M059J (cell line): Measurements from ENCODE around the gene MIEN1. TPM values are rescaled to one million over a fixed set of nuclear protein-coding genes. Genes with fewer than 3 reads are reported as not detected.
"Not testable (repeated sequence)": the region's sequence is repeated elsewhere in the genome, so short reads cannot be mapped to it uniquely, and the experiment has no call there.

Source experiments
- DNase-seq: peaks from one replicate; pipeline ENCODE4 v3.0.0-alpha.2; 2012; ENCODE audit warnings: low read depth
- total RNA-seq: library from RNA; depleted of rRNA; stranded (reverse); fragments of >200 nt; shearing (Covaris generic); gene quantifications from 2 replicates; pipeline ENCODE4 v1.2.3, GENCODE V29; 2014

MIEN1 gene
- total RNA-seq, 1 experiment from 2014 or later = 89.4 TPM

GRCh38 chr17:39716073-39716818 lies 14.1 kb downstream of the MIEN1 start:
- DNase-seq = no peak

- DNase-seq = no peak
These were observed 14.8 kb downstream of the MIEN1 start for GRCh38 chr17:39715375-39716072.

DNA sequence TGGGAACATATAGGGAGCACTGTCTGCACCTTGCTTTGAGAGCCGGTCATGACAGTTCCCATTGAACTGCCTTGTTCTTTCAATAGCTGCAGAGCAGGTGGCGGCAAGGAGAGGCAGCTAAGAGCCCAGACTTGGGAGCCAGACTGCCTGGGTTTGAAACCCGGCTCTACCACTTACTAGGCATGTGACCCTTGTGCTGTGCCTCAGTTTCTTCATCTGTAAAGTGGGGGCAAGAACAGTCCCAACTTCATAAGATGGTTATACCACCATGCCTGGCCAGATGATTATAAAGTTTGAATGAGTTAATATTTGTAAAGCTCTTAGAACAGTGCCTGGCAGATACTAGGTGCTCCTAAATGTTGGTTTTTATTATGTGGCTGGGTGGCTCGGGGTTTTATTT lies 16.1 kb downstream of the MIEN1 start:
- no peak for DNase-seq

GRCh38 chr17:39711851-39712250 lies 18.5 kb downstream of the MIEN1 start:
- no peak for DNase-seq

GRCh38 chr17:39711071-39711470 lies 19.3 kb downstream of the MIEN1 start:
- DNase-seq = not testable (repeated sequence)

DNA sequence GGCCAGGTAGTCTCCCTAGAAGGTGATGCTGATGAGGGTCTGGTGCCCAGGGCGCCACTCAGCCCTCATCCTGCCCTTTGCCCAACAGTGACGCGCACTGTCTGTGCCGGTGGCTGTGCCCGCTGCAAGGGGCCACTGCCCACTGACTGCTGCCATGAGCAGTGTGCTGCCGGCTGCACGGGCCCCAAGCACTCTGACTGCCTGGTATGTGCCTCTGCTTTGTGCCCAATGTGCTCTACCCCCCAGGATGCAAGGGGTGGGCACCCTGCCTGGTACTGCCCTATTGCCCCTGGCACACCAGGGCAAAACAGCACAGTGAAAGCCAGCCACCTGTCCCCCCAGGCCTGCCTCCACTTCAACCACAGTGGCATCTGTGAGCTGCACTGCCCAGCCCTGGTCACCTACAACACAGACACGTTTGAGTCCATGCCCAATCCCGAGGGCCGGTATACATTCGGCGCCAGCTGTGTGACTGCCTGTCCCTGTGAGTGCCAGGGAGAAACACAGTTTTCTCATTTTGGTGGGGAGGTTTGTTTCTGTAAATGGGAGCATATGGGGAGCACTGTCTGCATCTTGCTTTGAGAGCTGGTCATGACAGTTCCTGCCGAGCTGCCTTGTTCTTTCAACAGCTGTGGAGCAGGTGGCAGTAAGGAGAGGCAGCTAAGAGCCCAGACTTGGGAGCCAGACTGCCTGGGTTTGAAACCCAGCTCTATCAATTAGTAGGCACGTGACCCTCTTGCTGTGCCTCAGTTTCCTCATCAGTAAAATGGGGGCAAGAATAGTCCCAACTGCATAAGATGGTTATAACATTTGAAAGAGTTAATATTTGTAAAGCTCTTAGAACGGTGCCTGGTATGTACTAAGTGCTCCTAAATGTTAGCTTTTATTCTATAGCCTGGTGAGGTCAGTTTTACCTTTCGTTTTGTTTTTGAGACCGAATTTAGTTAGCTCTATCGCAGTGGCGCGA lies 20.1 kb downstream of the MIEN1 start:
- DNase-seq = no peak

GRCh38 chr17:39709319-39709997 lies 20.9 kb downstream of the MIEN1 start:
- no peak for DNase-seq

DNA sequence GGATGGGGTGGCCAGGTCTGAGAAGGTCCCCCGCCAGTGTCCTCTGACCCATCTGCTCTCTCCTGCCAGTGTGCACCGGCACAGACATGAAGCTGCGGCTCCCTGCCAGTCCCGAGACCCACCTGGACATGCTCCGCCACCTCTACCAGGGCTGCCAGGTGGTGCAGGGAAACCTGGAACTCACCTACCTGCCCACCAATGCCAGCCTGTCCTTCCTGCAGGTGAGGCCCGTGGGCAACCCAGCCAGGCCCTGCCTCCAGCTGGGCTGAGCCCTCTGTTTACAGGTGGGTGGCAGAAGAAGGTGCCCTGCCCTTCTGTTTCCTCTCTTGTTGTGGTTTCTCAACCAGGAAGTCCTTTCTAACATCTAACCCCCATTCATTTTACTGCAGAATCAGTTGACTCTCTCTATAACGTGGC lies 23.4 kb downstream of the MIEN1 start:
- DNase-seq = no peak

DNA sequence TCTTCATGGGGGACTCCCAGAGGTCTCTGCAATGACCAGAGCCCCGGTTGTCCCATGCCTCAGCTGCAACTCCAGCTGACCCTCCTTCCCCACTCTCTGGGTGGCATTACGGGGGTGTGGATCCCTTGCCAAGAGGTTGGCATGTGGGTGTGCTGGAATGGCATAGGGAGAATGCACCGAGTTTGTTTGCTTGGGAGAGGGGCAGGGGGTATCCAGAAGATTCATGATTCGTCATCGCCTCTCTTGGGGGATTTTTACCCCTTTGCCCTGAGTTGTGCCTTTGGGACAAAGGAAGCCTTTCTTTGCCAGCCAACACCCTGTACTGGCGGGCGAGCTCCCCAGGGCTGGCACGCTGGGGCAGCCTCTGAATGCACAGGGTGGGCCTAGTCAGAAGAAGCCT lies 23.9 kb downstream of the MIEN1 start:
- no peak for DNase-seq

DNA sequence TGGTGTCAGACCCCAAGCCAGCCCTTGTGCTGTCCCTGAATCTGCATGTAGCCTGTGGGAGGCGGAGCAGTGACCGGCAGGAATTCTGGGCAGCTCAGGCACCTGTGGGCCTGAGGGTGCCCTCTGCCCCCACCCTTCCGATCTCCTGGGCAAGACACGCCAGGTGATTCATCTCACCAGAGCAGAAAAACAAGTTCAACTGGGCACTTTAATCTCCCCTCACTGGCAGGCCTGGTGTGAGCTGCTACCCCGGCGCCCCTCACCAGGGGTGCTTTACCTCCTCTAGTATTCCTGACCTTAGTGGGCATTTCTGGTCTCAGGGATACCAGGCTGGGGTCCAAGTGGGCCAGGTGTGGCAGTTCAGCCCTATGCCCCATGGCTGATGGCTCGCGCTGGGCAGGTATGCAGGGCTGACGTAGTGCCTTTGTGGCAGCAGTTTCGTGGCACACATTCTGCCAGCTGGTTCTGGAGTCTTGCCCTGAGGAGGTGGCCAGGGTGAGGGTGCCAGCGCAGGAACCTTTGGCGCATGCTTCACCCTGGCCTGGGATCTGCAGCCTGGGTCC lies 24.5 kb downstream of the MIEN1 start:
- no peak for DNase-seq

GRCh38 chr17:39704821-39705551 lies 25.3 kb downstream of the MIEN1 start:
- DNase-seq = no peak

- DNase-seq = no peak
These were observed 26.4 kb downstream of the MIEN1 start for GRCh38 chr17:39703913-39704312.

DNA sequence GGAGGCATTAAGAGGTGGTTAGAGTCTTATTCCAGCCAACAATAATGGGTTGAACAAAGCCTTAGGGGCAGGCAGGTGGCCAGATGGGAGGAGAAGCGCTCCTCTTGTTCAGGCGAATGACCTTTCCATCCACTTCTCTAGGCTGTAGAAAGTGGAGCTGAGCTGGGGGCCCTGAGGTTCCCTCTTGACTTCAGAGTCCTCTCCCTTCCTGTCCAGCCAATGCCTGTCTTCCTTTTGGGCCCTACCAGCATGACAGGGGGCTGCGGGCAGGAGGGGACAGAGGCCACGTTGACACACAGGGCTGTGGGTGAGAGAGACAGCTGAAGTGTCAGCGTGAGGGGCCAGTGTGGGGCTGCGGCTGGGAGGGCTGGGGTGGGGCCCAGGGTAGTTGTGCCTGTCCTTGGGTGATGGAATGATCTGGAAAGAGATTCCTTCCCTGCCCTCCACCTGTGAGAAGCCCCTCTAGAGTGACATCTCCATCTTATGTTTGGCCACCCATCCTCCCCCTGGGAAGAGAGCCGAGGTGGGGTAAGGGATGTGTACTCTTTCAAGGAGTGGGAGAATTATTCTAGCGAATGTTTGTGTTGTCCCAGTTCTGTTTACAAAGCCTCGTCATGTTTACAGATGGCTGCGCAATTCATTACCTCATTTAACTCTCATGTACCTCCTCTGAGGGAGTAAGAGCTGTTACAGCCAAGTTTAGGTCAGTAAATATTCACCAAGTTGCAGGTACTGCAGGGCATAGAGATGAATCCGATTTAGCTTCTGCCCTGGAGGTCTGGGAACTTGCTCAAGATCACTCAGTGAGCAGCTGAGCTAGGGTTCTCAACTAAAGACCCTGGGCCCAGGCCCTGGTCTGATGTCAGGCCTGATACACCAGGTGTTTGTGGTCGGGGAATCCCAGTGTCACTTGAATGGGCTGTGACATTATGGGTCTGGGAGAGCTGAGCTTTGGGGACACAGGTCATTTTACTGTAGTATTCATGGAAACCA lies 27.1 kb downstream of the MIEN1 start:
- DNase-seq = no peak

GRCh38 chr17:39701784-39702422 lies 28.4 kb downstream of the MIEN1 start:
- no peak for DNase-seq

DNA sequence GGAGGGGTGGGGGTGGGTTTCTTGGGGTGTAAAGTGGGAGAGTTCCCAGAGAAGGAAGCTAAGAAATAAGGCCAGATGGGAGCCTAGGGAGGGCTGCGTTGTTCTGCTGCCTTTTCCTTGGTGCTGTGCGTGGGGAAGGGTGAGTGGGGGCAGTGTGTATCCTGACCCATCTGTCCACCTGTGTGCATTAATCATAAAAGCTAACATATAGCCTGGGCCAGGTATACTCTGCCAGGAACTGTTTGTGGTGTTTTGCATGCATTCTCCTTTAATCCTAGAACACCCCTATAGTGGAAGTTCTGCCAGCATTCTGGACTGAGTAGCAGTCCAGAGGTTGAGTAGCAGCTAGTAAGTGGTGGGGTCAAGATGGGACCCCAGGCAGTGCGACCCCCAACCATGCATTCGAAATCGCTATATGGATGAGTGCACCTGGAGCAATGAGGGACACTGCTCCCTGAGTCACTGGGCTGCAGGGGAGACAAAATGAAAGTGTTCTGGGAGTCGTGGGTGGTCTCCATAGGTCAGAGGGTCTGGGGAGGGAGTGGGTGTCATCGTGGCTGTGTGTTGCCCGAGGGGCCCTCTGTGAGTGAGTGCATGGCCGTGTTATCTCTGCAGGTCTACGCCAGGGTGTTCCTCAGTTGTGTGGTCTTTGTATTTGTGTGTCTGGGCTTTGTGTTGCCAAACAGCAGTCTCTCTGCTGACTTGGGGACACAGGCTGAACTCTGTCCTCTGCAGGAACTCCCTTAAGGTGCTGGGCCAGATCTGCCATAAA lies 29.1 kb downstream of the MIEN1 start:
- DNase-seq = no peak

GRCh38 chr17:39700148-39700987 lies 30.0 kb downstream of the MIEN1 start:
- DNase-seq = no peak

- no peak for DNase-seq
These were observed 30.5 kb downstream of the MIEN1 start, which contains the start of gene ERBB2 for GRCh38 chr17:39699818-39700147. TSS of gene ERBB2 (plus strand) at chr17:39700064. CDS start at chr17:39700239, 175 bp downstream.
